ENCODE data around the gene PON3. TPM values are rescaled to one million over a fixed set of nuclear protein-coding genes. Genes with fewer than 3 reads are reported as not detected.

The PON3 gene
- total and polyA plus RNA-seq, 2 of the 13 experiments (the other 11 are each of a cell fraction or from before 2014, with no cell fraction given) = 23.6 to 37.8 TPM

- TF ChIP-seq ZBTB21 (CRISPR knock-in tag; IDR thresholded peaks at IDR 0.05) (no peak), ZNF230 (CRISPR knock-in tag; IDR thresholded peaks at IDR 0.05) (no peak), ZSCAN22 (CRISPR knock-in tag; IDR thresholded peaks at IDR 0.05) (no peak), ZBTB14 (CRISPR knock-in tag; IDR thresholded peaks at IDR 0.05) (no peak), CC2D1A (CRISPR knock-in tag; IDR thresholded peaks at IDR 0.05) (no peak), MAFG (CRISPR knock-in tag; IDR thresholded peaks at IDR 0.05) (no peak), TGIF2 (CRISPR knock-in tag; IDR thresholded peaks at IDR 0.05) (no peak; the same call in 1 of the 2 replicates), DNMT3B (CRISPR knock-in tag; conservative IDR thresholded peaks at IDR 0.05) (no peak), SIX4 (CRISPR knock-in tag; IDR thresholded peaks at IDR 0.05) (no peak), NFYC (CRISPR knock-in tag; IDR thresholded peaks at IDR 0.05) (no peak), ZNF619 (CRISPR knock-in tag; IDR thresholded peaks at IDR 0.05) (no peak), NFE2 (CRISPR knock-in tag; IDR thresholded peaks at IDR 0.05) (no peak), FLYWCH1 (CRISPR knock-in tag; IDR thresholded peaks at IDR 0.05) (no peak), IKZF1 (IDR thresholded peaks at IDR 0.05) (no peak), DZIP1 (CRISPR knock-in tag; IDR thresholded peaks at IDR 0.05) (no peak), SNAPC5 (CRISPR knock-in tag; IDR thresholded peaks at IDR 0.05; ENCODE audit: borderline replicate concordance) (no peak), MAFF (IDR thresholded peaks at IDR 0.05; ENCODE audit: low read depth, low read length) (no peak), SNAI1 (CRISPR knock-in tag; IDR thresholded peaks at IDR 0.05; ENCODE audit: borderline replicate concordance) (no peak), CHD4 (IDR thresholded peaks at IDR 0.05; ENCODE audit: borderline replicate concordance, low read length) (no peak), FOXA3 (CRISPR knock-in tag; IDR thresholded peaks at IDR 0.05) (peak; percentile 79)
- TF ChIP-seq, protein P1, sequence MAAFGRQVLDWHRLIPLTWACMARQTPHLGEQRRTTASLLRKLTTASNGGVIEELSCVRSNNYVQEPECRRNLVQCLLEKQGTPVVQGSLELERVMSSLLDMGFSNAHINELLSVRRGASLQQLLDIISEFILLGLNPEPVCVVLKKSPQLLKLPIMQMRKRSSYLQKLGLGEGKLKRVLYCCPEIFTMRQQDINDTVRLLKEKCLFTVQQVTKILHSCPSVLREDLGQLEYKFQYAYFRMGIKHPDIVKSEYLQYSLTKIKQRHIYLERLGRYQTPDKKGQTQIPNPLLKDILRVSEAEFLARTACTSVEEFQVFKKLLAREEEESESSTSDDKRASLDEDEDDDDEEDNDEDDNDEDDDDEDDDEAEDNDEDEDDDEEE (CRISPR knock-in tag; IDR thresholded peaks at IDR 0.05) = no peak
Measured at GRCh38 chr7:95441042-95441823, 45.1 kb upstream of the PON3 start (continued).

All from HepG2 (cell line).